GM12878 (cell line): Measurements from ENCODE around the gene PTPRD. TPM values are rescaled to one million over a fixed set of nuclear protein-coding genes. Genes with fewer than 3 reads are reported as not detected.

ENCODE experiments used
- ATAC-seq: fragments of 200-7000 bp; cut with Tn5 transposase; 3 replicates; pipeline ENCODE4 v1.9.1; 2020; ENCODE audit warnings: mild to moderate bottlenecking, moderate library complexity
- BruUV-seq: library from RNA; stranded (reverse); fragments of 400-500 nt; replicated peaks from 2 replicates; lab custom pipeline; 2021; lab: Mats Ljungman, UMichigan
- CTCF ChIA-PET: fragments of 300-600 bp; sonication (Branson Sonifier 250); formaldehyde crosslinking; extraction: SDS; loops from one replicate; lab custom pipeline; 2021; ENCODE audit warnings: inconsistent platforms; lab: Yijun Ruan, JAX
- POLR2A ChIA-PET: fragments of 350-600 bp; formaldehyde crosslinking; extraction: SDS; loops from one replicate; lab custom pipeline; 2021; ENCODE audit warnings: inconsistent platforms; lab: Charles Lee
- RAD21 ChIA-PET: fragments of 300-600 bp; sonication (Branson Sonifier 250); formaldehyde crosslinking; loops from one replicate; lab custom pipeline; 2023; ENCODE audit warnings: antibody characterized with exemption; ENCODE audit not compliant: unreplicated experiment; lab: Charles Lee
- SMC1A ChIA-PET: fragments of 300-600 bp; sonication (Branson Sonifier 250); formaldehyde crosslinking; loops from one replicate; lab custom pipeline; 2023; ENCODE audit not compliant: unreplicated experiment, uncharacterized antibody; lab: Charles Lee
- DNase-seq: peaks from one replicate; pipeline ENCODE4 v3.0.0-alpha.2; 2011; ENCODE audit warnings: low read depth, low spot score
- FAIRE-seq: peaks from 3 replicates; lab custom pipeline; 2011; peaks lifted over from hg19 to GRCh38; lab: Jason Lieb, UNC
- H2AFZ ChIP-seq: 2 replicates; pipeline ENCODE4 v1.6.0; 2011; ENCODE audit warnings: low read depth, low read length, control low read depth; ENCODE audit not compliant: control insufficient read depth
- H3K27ac ChIP-seq: 2 replicates; pipeline ENCODE4 v1.5.1; 2011; ENCODE audit warnings: control low read depth; ENCODE audit not compliant: control insufficient read depth, insufficient read depth
- H3K27me3 ChIP-seq, 2 experiments: replicated peaks in 1 of 2; 2 replicates each; pipeline versions ENCODE4 v1.6.0 to v1.6.1; 2011; ENCODE audit warnings: low read length in 1 of 2; ENCODE audit not compliant: control insufficient read depth in 2 of 2, insufficient read depth in 2 of 2
- H3K36me3 ChIP-seq, 2 experiments: 2 replicates each; pipeline ENCODE4 v1.5.1; 2011; ENCODE audit warnings: low read length in 1 of 2; ENCODE audit not compliant: control insufficient read depth in 2 of 2, insufficient read depth in 2 of 2
- H3K4me1 ChIP-seq: 2 replicates; pipeline ENCODE4 v1.6.1; 2011; ENCODE audit warnings: mild to moderate bottlenecking, low read length, moderate library complexity, mixed read lengths; ENCODE audit not compliant: control insufficient read depth, insufficient read depth
- H3K4me2 ChIP-seq: 2 replicates; pipeline ENCODE4 v1.6.0; 2011; ENCODE audit warnings: control low read depth; ENCODE audit not compliant: control insufficient read depth, insufficient read depth
- H3K4me3 ChIP-seq: fragments of 200-600 bp; sonication (generic); 2 replicates; pipeline ENCODE4 v1.5.1; 2016
- H3K79me2 ChIP-seq: 2 replicates; pipeline ENCODE4 v1.6.0; 2011; ENCODE audit warnings: low read length; ENCODE audit not compliant: control insufficient read depth, insufficient read depth
- H3K9ac ChIP-seq: 2 replicates; pipeline ENCODE4 v1.8.0; 2011; ENCODE audit warnings: low read length, control low read depth, mixed read lengths; ENCODE audit not compliant: control insufficient read depth, insufficient read depth
- H3K9me3 ChIP-seq: replicated peaks from 3 replicates; pipeline ENCODE4 v1.5.1; 2011; ENCODE audit warnings: mild to moderate bottlenecking, low read length; ENCODE audit not compliant: control insufficient read depth, insufficient read depth
- H4K20me1 ChIP-seq: 2 replicates; pipeline ENCODE4 v1.6.0; 2011; ENCODE audit not compliant: control insufficient read depth, insufficient read depth
- ASH2L ChIP-seq: fragments of 300-600, 200-600 bp; sonication (generic); IDR thresholded peaks from 2 replicates; pipeline ENCODE4 v1.6.1; 2017; ENCODE audit warnings: low read depth, mild to moderate bottlenecking, borderline replicate concordance
- EGR1 ChIP-seq, 2 experiments: IDR thresholded peaks; 1 replicate in 1 of 2; 2 replicates in 1 of 2; pipeline ENCODE4 v1.6.1; 2011 to 2012; ENCODE audit warnings: low read depth in 2 of 2, low read length in 2 of 2, borderline replicate concordance in 1 of 2, mild to moderate bottlenecking in 1 of 2, moderate library complexity in 1 of 2
- HDAC2 ChIP-seq: fragments of 200-600 bp; sonication (generic); IDR thresholded peaks from 2 replicates; pipeline ENCODE4 v1.6.1; 2017
- IKZF1 ChIP-seq: fragments of 450-650 bp; conservative IDR thresholded peaks from 2 replicates; pipeline ENCODE4 v1.6.1; 2017; ENCODE audit warnings: antibody characterized with exemption, mild to moderate bottlenecking
- NBN ChIP-seq: fragments of 450-650 bp; IDR thresholded peaks from 2 replicates; pipeline ENCODE4 v1.6.1; 2016
- NKRF ChIP-seq: fragments of 450-650 bp; conservative IDR thresholded peaks from 2 replicates; pipeline ENCODE4 v1.6.1; 2017; ENCODE audit warnings: mild to moderate bottlenecking, moderate library complexity
- TCF3 ChIP-seq: IDR thresholded peaks from 2 replicates; pipeline ENCODE4 v1.6.1; 2012; ENCODE audit warnings: low read depth, mild to moderate bottlenecking, low read length, borderline replicate concordance; ENCODE audit not compliant: insufficient read depth
- TCF7 ChIP-seq: IDR thresholded peaks from 2 replicates; pipeline ENCODE4 v1.6.1; 2014; ENCODE audit warnings: antibody characterized with exemption, borderline replicate concordance
- ZNF207 ChIP-seq: fragments of 450-650 bp; IDR thresholded peaks from 2 replicates; pipeline ENCODE4 v1.6.1; 2014; ENCODE audit warnings: antibody characterized with exemption, mild to moderate bottlenecking, borderline replicate concordance
- WGBS: methylation state at CpG from one replicate; pipeline ENCODE4 v1.1.6; 2016; ENCODE audit warnings: low lambda C conversion rate; ENCODE audit not compliant: insufficient replicate concordance, insufficient coverage; ENCODE audit errors: missing lambda C conversion rate; 5-methylcytosine and 5-hydroxymethylcytosine counted together
- in situ Hi-C: fragments of 300-500 bp; cut with MboI; formaldehyde crosslinking; loops from 9 replicates; pipeline ENCODE4 v1.14.3; 2018; ENCODE audit warnings: mixed read lengths
- intact Hi-C: fragments of 100-400 bp; cut with micrococcal nuclease; formaldehyde crosslinking; loops from one replicate; pipeline ENCODE4 v1.14.2; 2022; ENCODE audit not compliant: unreplicated experiment
- polyA plus RNA-seq, 11 experiments: library from polyadenylated mRNA; depleted of rRNA in 4 of 11; unstranded in 6 of 11; stranded (reverse) in 5 of 11; fragments of >200 nt; fragmentation: Nextera tagmentation in 4 of 11; fragmentation: Illumina TruSeq in 1 of 11; extraction: Ambion mirVana in 4 of 11; extraction: Trizol in 1 of 11; gene quantifications; 1 replicate in 1 of 11; 2 replicates in 10 of 11; pipeline versions ENCODE4 v1.2.1 to v1.2.3, GENCODE V29; 2011 to 2016; ENCODE audit warnings: inconsistent platforms in 2 of 11, missing spikeins in 2 of 11, low read depth in 1 of 11
- total RNA-seq, 4 experiments: library from RNA; depleted of rRNA in 3 of 4; stranded (reverse); fragments of >200 nt in 3 of 4; fragmentation: Illumina TruSeq in 1 of 4; extraction: Trizol in 1 of 4; gene quantifications; 2 replicates each; pipeline versions ENCODE4 v1.2.1 to v1.2.3, GENCODE V29; 2013 to 2021

The PTPRD gene
- total and polyA plus RNA-seq, 10 of the 15 experiments (the other 5 are each of a cell fraction or from before 2014, with no cell fraction given), result under 0.01 to 0.05 (median 0.01) TPM; not detected in 7

- SMC1A ChIA-PET, result no interaction called here
- Histone ChIP-seq H3K9me3 (no peaks in the 10 kb centered on the region), H3K4me3 (no peak overlapping the region), H3K9ac (no peak overlapping the region), H2AFZ (no peak overlapping the region), H3K79me2 (no peaks in the 10 kb centered on the region), H3K4me1 (no peaks in the 10 kb centered on the region), H3K27me3 (no peaks in the 10 kb centered on the region), H4K20me1 (no peaks in the 10 kb centered on the region), H3K36me3 (no peaks in the 10 kb centered on the region), H3K27ac (no peak overlapping the region), H3K4me2 (no peak overlapping the region)
- FAIRE-seq (no peak), ATAC-seq (no peak), DNase-seq (no peak)
- in situ Hi-C loops (no loop called here), intact Hi-C loops (no loop called here)
- WGBS, result 31% methylated on average over 4 of the region's 4 CpGs
- RAD21 ChIA-PET, result no interaction called here
- no peak for TF ChIP-seq ASH2L
- TF ChIP-seq NBN, result no peak
- TF ChIP-seq TCF3, result no peak
- TF ChIP-seq TCF7, result no peak
- no peak for TF ChIP-seq EGR1 (IDR thresholded peaks at IDR 0.05; ENCODE audit: borderline replicate concordance in 1 of 2, low read depth in 2 of 2, low read length in 2 of 2)
- TF ChIP-seq ZNF207, result no peak
- no peak for TF ChIP-seq IKZF1
- no peak for TF ChIP-seq NKRF
- no peak for TF ChIP-seq HDAC2
- POLR2A ChIA-PET, result no interaction called here
- no TSS peak for BruUV-seq
- CTCF ChIA-PET, result no interaction called here
Observed at GRCh38 chr9:9538356-9538755, 1074.4 kb downstream of the PTPRD start.
